Fibroblast of lung (primary cell): ENCODE data around the gene NUDT14. TPM values are rescaled to one million over a fixed set of nuclear protein-coding genes. Genes with fewer than 3 reads are reported as not detected.

Experiments
- DNase-seq, 2 donors: peaks; one replicate each; pipeline versions ENCODE4 v3.0.0 to v3.0.0-alpha.2; 2010; ENCODE audit warnings: low read depth in 2 of 2
- H2AFZ ChIP-seq: 2 replicates; pipeline ENCODE4 v1.5.1; 2012; ENCODE audit warnings: low read length, control low read depth, inconsistent platforms
- H3K27ac ChIP-seq: 2 replicates; pipeline ENCODE4 v1.5.1; 2011; ENCODE audit warnings: low read length, control low read depth; ENCODE audit not compliant: insufficient read depth
- H3K27me3 ChIP-seq: 2 replicates; pipeline ENCODE4 v1.5.1; 2011; ENCODE audit warnings: mild to moderate bottlenecking, low read length; ENCODE audit not compliant: control insufficient read depth, insufficient read depth
- H3K36me3 ChIP-seq: 2 replicates; pipeline ENCODE4 v1.5.1; 2011; ENCODE audit warnings: low read length; ENCODE audit not compliant: control insufficient read depth, insufficient read depth
- H3K4me1 ChIP-seq: 2 replicates; pipeline ENCODE4 v1.5.1; 2011; ENCODE audit warnings: low read length; ENCODE audit not compliant: control insufficient read depth, insufficient read depth; ENCODE audit errors: extremely low read depth
- H3K4me2 ChIP-seq: 2 replicates; pipeline ENCODE4 v1.5.1; 2011; ENCODE audit warnings: low read length, control low read depth; ENCODE audit not compliant: insufficient read depth; ENCODE audit errors: extremely low read depth
- H3K4me3 ChIP-seq, 4 experiments: fragments of 200-600 bp in 1 of 4; sonication (generic) in 1 of 4; replicated peaks in 1 of 4; 2 replicates each; pipeline ENCODE4 v1.5.1; 2011 to 2016; ENCODE audit warnings: low read length in 4 of 4, low read depth in 3 of 4, mild to moderate bottlenecking in 3 of 4, control low read depth in 2 of 4, inconsistent platforms in 1 of 4, mixed read lengths in 1 of 4; ENCODE audit not compliant: insufficient read depth in 1 of 4; ENCODE audit errors: control extremely low read depth in 1 of 4
- H3K79me2 ChIP-seq: 2 replicates; pipeline ENCODE4 v1.5.1; 2012; ENCODE audit warnings: mild to moderate bottlenecking, low read length, inconsistent platforms; ENCODE audit not compliant: control insufficient read depth, insufficient read depth
- H3K9ac ChIP-seq: 2 replicates; pipeline ENCODE4 v1.5.1; 2011; ENCODE audit warnings: mild to moderate bottlenecking, low read length, control low read depth; ENCODE audit not compliant: insufficient read depth
- H3K9me3 ChIP-seq: 2 replicates; pipeline ENCODE4 v1.5.1; 2012; ENCODE audit warnings: low read depth, low read length; ENCODE audit not compliant: control insufficient read depth, insufficient read depth
- H4K20me1 ChIP-seq: 2 replicates; pipeline ENCODE4 v1.5.1; 2011; ENCODE audit warnings: low read length; ENCODE audit not compliant: control insufficient read depth, insufficient read depth; ENCODE audit errors: extremely low read depth
- EZH2 ChIP-seq: IDR thresholded peaks from 2 replicates; pipeline ENCODE4 v1.5.1; 2012; ENCODE audit warnings: low read length, control low read depth, mild to moderate bottlenecking; ENCODE audit errors: missing control alignments
- polyA plus RNA-seq, 2 donors: library from polyadenylated mRNA; depleted of rRNA in 1 of 2; stranded (reverse) in 1 of 2; unstranded in 1 of 2; fragments of >200 nt; gene quantifications; 2 replicates each; pipeline ENCODE4 v1.2.1, GENCODE V29; 2011 to 2012; ENCODE audit warnings: missing spikeins in 1 of 2
- total RNA-seq: library from RNA; depleted of rRNA; stranded (reverse); fragments of >200 nt; gene quantifications from 2 replicates; pipeline ENCODE4 v1.2.1, GENCODE V29; 2014
- TF ChIP-seq, protein P1 (sequence below), 2 donors: IDR thresholded peaks in 1 of 2; conservative IDR thresholded peaks in 1 of 2; 1 replicate in 1 of 2; 2 replicates in 1 of 2; pipeline ENCODE4 v1.5.1; 2011 to 2012; ENCODE audit warnings: low read length in 2 of 2, control low read depth in 1 of 2, inconsistent platforms in 1 of 2, low read depth in 1 of 2, mild to moderate bottlenecking in 1 of 2

NUDT14 gene
- total and polyA plus RNA-seq, 2 donors (not counting 1 experiment from before 2014, with no cell fraction given), result 6.7 to 14.2 TPM

DNA sequence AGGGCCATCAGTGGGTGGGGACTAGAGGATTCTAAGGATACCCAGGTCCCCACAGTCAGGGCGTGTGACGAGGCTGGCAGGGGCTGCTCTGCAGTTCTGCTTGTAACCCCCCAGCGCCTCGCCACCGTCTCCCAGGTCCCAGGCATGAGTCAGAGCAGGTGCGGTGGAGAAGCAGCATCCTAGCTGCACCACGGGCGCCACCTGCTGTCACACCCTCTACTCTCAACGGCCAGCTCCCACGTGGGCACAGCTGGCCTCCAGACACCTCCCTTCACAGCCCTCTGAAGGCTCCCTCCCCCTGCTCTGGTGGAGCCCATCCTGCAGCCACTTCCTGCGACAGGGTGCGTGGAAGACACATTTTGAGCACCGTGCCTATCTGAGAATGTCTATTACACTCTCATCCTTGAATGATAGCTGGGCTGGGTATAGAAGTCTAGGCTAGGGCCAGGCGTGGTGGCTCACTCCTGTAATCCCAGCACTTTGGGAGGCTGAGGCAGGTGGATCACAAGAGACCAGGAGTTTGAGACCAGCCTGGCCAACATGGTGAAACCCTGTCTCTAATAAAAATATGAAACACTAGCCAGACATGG, 6.9 kb upstream of the NUDT14 start:
- Histone ChIP-seq H4K20me1 (no peaks in the 10 kb centered on the region), H3K4me1 (no peaks in the 10 kb centered on the region), H3K4me2 (no peak overlapping the region), H3K9ac (no peak overlapping the region), H3K9me3 (no peaks in the 10 kb centered on the region), H3K36me3 (no peaks in the 10 kb centered on the region), H3K27ac (no peak overlapping the region), H2AFZ (no peak overlapping the region), H3K79me2 (no peaks in the 10 kb centered on the region), H3K4me3 (no peak overlapping the region), H3K27me3 (no peaks in the 10 kb centered on the region)
- TF ChIP-seq, protein P1, sequence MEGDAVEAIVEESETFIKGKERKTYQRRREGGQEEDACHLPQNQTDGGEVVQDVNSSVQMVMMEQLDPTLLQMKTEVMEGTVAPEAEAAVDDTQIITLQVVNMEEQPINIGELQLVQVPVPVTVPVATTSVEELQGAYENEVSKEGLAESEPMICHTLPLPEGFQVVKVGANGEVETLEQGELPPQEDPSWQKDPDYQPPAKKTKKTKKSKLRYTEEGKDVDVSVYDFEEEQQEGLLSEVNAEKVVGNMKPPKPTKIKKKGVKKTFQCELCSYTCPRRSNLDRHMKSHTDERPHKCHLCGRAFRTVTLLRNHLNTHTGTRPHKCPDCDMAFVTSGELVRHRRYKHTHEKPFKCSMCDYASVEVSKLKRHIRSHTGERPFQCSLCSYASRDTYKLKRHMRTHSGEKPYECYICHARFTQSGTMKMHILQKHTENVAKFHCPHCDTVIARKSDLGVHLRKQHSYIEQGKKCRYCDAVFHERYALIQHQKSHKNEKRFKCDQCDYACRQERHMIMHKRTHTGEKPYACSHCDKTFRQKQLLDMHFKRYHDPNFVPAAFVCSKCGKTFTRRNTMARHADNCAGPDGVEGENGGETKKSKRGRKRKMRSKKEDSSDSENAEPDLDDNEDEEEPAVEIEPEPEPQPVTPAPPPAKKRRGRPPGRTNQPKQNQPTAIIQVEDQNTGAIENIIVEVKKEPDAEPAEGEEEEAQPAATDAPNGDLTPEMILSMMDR (conservative IDR thresholded peaks at IDR 0.05 in 1 of 2, IDR thresholded peaks at IDR 0.05 in 1 of 2; ENCODE audit: low read depth in 1 of 2, low read length in 2 of 2), result no peak
- TF ChIP-seq EZH2, result no peak
- no peak for DNase-seq

DNA sequence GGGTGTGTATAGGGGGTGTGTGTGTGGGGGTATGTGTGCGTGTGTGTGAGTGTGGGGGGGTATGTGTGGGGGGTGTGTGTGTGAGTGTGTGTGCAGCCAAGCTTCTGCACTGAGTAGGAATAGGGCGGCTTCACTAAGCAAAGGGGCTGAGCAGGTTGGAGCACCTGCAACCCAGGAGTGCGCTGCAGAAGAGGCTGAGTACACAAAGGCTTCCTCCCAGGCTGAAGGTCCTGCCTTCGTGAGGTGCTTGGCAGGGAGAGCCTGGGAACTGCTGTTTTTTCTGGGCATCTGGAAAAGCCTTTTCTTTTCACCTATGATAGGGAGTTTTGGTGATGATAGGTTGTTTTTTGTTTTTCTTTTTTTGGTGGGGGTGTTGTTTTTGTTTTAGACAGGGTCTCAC, 6.0 kb upstream of the NUDT14 start:
- Histone ChIP-seq H3K4me3 (no peak overlapping the region), H4K20me1 (no peaks in the 10 kb centered on the region), H3K27ac (no peak overlapping the region), H3K4me1 (no peaks in the 10 kb centered on the region), H3K9me3 (no peaks in the 10 kb centered on the region), H3K27me3 (no peaks in the 10 kb centered on the region), H3K9ac (no peak overlapping the region), H2AFZ (no peak overlapping the region), H3K79me2 (no peaks in the 10 kb centered on the region), H3K36me3 (no peaks in the 10 kb centered on the region), H3K4me2 (no peak overlapping the region)
- TF ChIP-seq EZH2, result no peak
- TF ChIP-seq, protein P1 (conservative IDR thresholded peaks at IDR 0.05 in 1 of 2, IDR thresholded peaks at IDR 0.05 in 1 of 2; ENCODE audit: low read depth in 1 of 2, low read length in 2 of 2), result no peak
- no peak for DNase-seq

DNA sequence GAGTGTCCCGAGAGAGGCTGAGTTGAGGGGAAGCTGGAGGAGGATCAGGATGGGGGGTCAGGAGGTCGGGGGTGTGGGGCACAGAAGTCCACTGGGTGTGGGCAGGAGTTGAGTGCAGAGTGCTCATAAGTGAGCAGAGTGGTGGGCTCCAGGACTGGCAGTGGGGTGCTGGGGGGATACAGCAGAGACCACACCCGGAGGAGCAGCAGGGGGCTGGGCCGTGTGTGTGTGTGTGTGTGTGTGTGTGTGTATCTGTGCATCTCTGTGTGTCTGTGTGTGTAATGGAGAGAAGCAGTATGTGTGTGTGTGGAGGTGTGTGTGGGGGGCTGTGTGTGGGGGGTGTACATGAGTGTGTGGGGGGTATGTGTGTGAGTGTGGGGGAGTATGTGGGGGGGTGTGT, 4.9 kb upstream of the NUDT14 start:
- no peaks in the 10 kb centered on the region for H3K79me2 ChIP-seq
- no peak overlapping the region for H3K27ac ChIP-seq
- H3K9ac ChIP-seq, result no peak overlapping the region
- no peak overlapping the region for H2AFZ ChIP-seq
- no peak overlapping the region for H3K4me2 ChIP-seq
- no peaks in the 10 kb centered on the region for H3K27me3 ChIP-seq
- H3K9me3 ChIP-seq, result no peaks in the 10 kb centered on the region
- no peak for TF ChIP-seq EZH2
- TF ChIP-seq, protein P1 (conservative IDR thresholded peaks at IDR 0.05 in 1 of 2, IDR thresholded peaks at IDR 0.05 in 1 of 2; ENCODE audit: low read depth in 1 of 2, low read length in 2 of 2), result no peak
- H3K36me3 ChIP-seq, result no peaks in the 10 kb centered on the region
- H3K4me1 ChIP-seq, result no peaks in the 10 kb centered on the region
- H3K4me3 ChIP-seq, result no peak overlapping the region
- no peak for DNase-seq
- H4K20me1 ChIP-seq, result no peaks in the 10 kb centered on the region
